NCI-H446 treated with DMSO at 0.1 percent for 48 hours (cell line): ENCODE results near the gene GOPC.

Experiments used
- DNase-seq: peaks from one replicate; lab custom pipeline; 2025; lab: John Stamatoyannopoulos, UW

Gene GOPC

GRCh38 chr6:117513778-117514365 is 88.4 kb downstream of the GOPC start:
- DNase-seq = no peak

GRCh38 chr6:117512987-117513573 is 89.2 kb downstream of the GOPC start:
- no peak for DNase-seq

- DNase-seq = no peak
Measured at GRCh38 chr6:117512056-117512828, 90.1 kb downstream of the GOPC start.
